GM12878 (cell line): ENCODE results near the gene RAPGEF1. TPM values are rescaled to one million over a fixed set of nuclear protein-coding genes. Genes with fewer than 3 reads are reported as not detected.

Experiments used
- ATAC-seq: fragments of 200-7000 bp; cut with Tn5 transposase; 3 replicates; pipeline ENCODE4 v1.9.1; 2020; ENCODE audit warnings: mild to moderate bottlenecking, moderate library complexity
- BruUV-seq: library from RNA; stranded (reverse); fragments of 400-500 nt; replicated peaks from 2 replicates; lab custom pipeline; 2021; lab: Mats Ljungman, UMichigan
- CTCF ChIA-PET: fragments of 300-600 bp; sonication (Branson Sonifier 250); formaldehyde crosslinking; extraction: SDS; loops from one replicate; lab custom pipeline; 2021; ENCODE audit warnings: inconsistent platforms; lab: Yijun Ruan, JAX
- POLR2A ChIA-PET: fragments of 350-600 bp; formaldehyde crosslinking; extraction: SDS; loops from one replicate; lab custom pipeline; 2021; ENCODE audit warnings: inconsistent platforms; lab: Charles Lee
- RAD21 ChIA-PET: fragments of 300-600 bp; sonication (Branson Sonifier 250); formaldehyde crosslinking; loops from one replicate; lab custom pipeline; 2023; ENCODE audit warnings: antibody characterized with exemption; ENCODE audit not compliant: unreplicated experiment; lab: Charles Lee
- SMC1A ChIA-PET: fragments of 300-600 bp; sonication (Branson Sonifier 250); formaldehyde crosslinking; loops from one replicate; lab custom pipeline; 2023; ENCODE audit not compliant: unreplicated experiment, uncharacterized antibody; lab: Charles Lee
- DNase-seq: peaks from one replicate; pipeline ENCODE4 v3.0.0-alpha.2; 2011; ENCODE audit warnings: low read depth, low spot score
- FAIRE-seq: peaks from 3 replicates; lab custom pipeline; 2011; peaks lifted over from hg19 to GRCh38; lab: Jason Lieb, UNC
- H2AFZ ChIP-seq: 2 replicates; pipeline ENCODE4 v1.6.0; 2011; ENCODE audit warnings: low read depth, low read length, control low read depth; ENCODE audit not compliant: control insufficient read depth
- H3K27ac ChIP-seq: 2 replicates; pipeline ENCODE4 v1.5.1; 2011; ENCODE audit warnings: control low read depth; ENCODE audit not compliant: control insufficient read depth, insufficient read depth
- H3K27me3 ChIP-seq, 2 experiments: replicated peaks in 1 of 2; 2 replicates each; pipeline versions ENCODE4 v1.6.0 to v1.6.1; 2011; ENCODE audit warnings: low read length in 1 of 2; ENCODE audit not compliant: control insufficient read depth in 2 of 2, insufficient read depth in 2 of 2
- H3K36me3 ChIP-seq, 2 experiments: 2 replicates each; pipeline ENCODE4 v1.5.1; 2011; ENCODE audit warnings: low read length in 1 of 2; ENCODE audit not compliant: control insufficient read depth in 2 of 2, insufficient read depth in 2 of 2
- H3K4me1 ChIP-seq: 2 replicates; pipeline ENCODE4 v1.6.1; 2011; ENCODE audit warnings: mild to moderate bottlenecking, low read length, moderate library complexity, mixed read lengths; ENCODE audit not compliant: control insufficient read depth, insufficient read depth
- H3K4me2 ChIP-seq: 2 replicates; pipeline ENCODE4 v1.6.0; 2011; ENCODE audit warnings: control low read depth; ENCODE audit not compliant: control insufficient read depth, insufficient read depth
- H3K4me3 ChIP-seq: fragments of 200-600 bp; sonication (generic); 2 replicates; pipeline ENCODE4 v1.5.1; 2016
- H3K79me2 ChIP-seq: 2 replicates; pipeline ENCODE4 v1.6.0; 2011; ENCODE audit warnings: low read length; ENCODE audit not compliant: control insufficient read depth, insufficient read depth
- H3K9ac ChIP-seq: 2 replicates; pipeline ENCODE4 v1.8.0; 2011; ENCODE audit warnings: low read length, control low read depth, mixed read lengths; ENCODE audit not compliant: control insufficient read depth, insufficient read depth
- H3K9me3 ChIP-seq: replicated peaks from 3 replicates; pipeline ENCODE4 v1.5.1; 2011; ENCODE audit warnings: mild to moderate bottlenecking, low read length; ENCODE audit not compliant: control insufficient read depth, insufficient read depth
- H4K20me1 ChIP-seq: 2 replicates; pipeline ENCODE4 v1.6.0; 2011; ENCODE audit not compliant: control insufficient read depth, insufficient read depth
- ATF2 ChIP-seq: IDR thresholded peaks from 2 replicates; pipeline ENCODE4 v1.6.1; 2012; ENCODE audit warnings: low read length, inconsistent platforms
- RUNX3 ChIP-seq: IDR thresholded peaks from 2 replicates; pipeline ENCODE4 v1.6.1; 2012; ENCODE audit warnings: low read length, inconsistent platforms
- WGBS: methylation state at CpG from one replicate; pipeline ENCODE4 v1.1.6; 2016; ENCODE audit warnings: low lambda C conversion rate; ENCODE audit not compliant: insufficient replicate concordance, insufficient coverage; ENCODE audit errors: missing lambda C conversion rate; 5-methylcytosine and 5-hydroxymethylcytosine counted together
- in situ Hi-C: fragments of 300-500 bp; cut with MboI; formaldehyde crosslinking; loops from 9 replicates; pipeline ENCODE4 v1.14.3; 2018; ENCODE audit warnings: mixed read lengths
- intact Hi-C: fragments of 100-400 bp; cut with micrococcal nuclease; formaldehyde crosslinking; loops from one replicate; pipeline ENCODE4 v1.14.2; 2022; ENCODE audit not compliant: unreplicated experiment
- polyA plus RNA-seq, 11 experiments: library from polyadenylated mRNA; depleted of rRNA in 4 of 11; unstranded in 6 of 11; stranded (reverse) in 5 of 11; fragments of >200 nt; fragmentation: Nextera tagmentation in 4 of 11; fragmentation: Illumina TruSeq in 1 of 11; extraction: Ambion mirVana in 4 of 11; extraction: Trizol in 1 of 11; gene quantifications; 1 replicate in 1 of 11; 2 replicates in 10 of 11; pipeline versions ENCODE4 v1.2.1 to v1.2.3, GENCODE V29; 2011 to 2016; ENCODE audit warnings: inconsistent platforms in 2 of 11, missing spikeins in 2 of 11, low read depth in 1 of 11
- total RNA-seq, 4 experiments: library from RNA; depleted of rRNA in 3 of 4; stranded (reverse); fragments of >200 nt in 3 of 4; fragmentation: Illumina TruSeq in 1 of 4; extraction: Trizol in 1 of 4; gene quantifications; 2 replicates each; pipeline versions ENCODE4 v1.2.1 to v1.2.3, GENCODE V29; 2013 to 2021

RAPGEF1 gene
- total and polyA plus RNA-seq, 10 of the 15 experiments (the other 5 are each of a cell fraction or from before 2014, with no cell fraction given), result 0.42 to 113 (median 45.9) TPM

DNA sequence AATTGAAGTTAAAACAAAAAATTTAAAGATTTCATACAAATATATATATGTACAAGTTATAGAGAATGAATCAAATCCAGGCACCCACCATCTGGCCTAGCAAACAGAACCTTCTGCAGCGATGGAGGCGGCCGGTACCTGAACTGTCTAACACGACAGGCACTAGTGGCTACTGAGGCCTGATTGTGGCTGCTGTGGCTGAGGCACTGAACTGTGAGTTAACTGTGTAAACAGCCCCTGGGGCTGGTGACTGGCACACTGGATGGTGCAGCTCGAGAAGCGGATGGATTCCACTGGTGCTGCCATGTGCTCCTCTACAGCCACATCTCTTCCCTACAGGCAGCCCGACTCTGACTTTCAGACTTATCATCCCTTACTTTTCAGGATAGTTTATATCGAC, 82.4 kb downstream of the RAPGEF1 start:
- 10% methylated on average over 8 of the region's 8 CpGs for WGBS
- RAD21 ChIA-PET, result interaction anchor here (3.1 to 4.5 kb wide), 2 partner anchors 9 to 21 kb away, joined by 8 to 32 read pairs; no protein-coding TSS in a partner anchor
- in situ Hi-C loops, result no loop called here

More for the DNA sequence above, 82.4 kb downstream of the RAPGEF1 start:
- Histone ChIP-seq H3K9ac (peak overlapping the region; percentile 24; the same call in 1 of the 2 replicates), H3K27ac (peak overlapping the region; percentile 72), H2AFZ (no peak overlapping the region), H3K4me1 (peaks cover 55% of the 10 kb centered on the region), H3K36me3 (peaks cover 3 to 16% of the 10 kb centered on the region in 2 experiments; a peak in 3 of 4 replicates), H3K9me3 (no peaks in the 10 kb centered on the region), H3K4me2 (peak overlapping the region; percentile 71), H3K27me3 (no peaks in the 10 kb centered on the region), H4K20me1 (no peaks in the 10 kb centered on the region; the same call in 1 of the 2 replicates), H3K4me3 (peak overlapping the region; percentile 37; the same call in 1 of the 2 replicates), H3K79me2 (peaks cover 95% of the 10 kb centered on the region)
- no TSS peak for BruUV-seq
- TF ChIP-seq ATF2 (no peak), RUNX3 (peak; percentile 26; the same call in 1 of the 2 replicates)
- SMC1A ChIA-PET, result interaction anchor here (2.5 to 2.7 kb wide), 2 partner anchors 15 to 21 kb away, joined by 9 to 15 read pairs; no protein-coding TSS in a partner anchor
- intact Hi-C loops, result no loop called here
- no peak for DNase-seq
- POLR2A ChIA-PET, result interaction anchor here (1.5 to 2.1 kb wide), 2 partner anchors 15 to 21 kb away, joined by 3 to 6 read pairs; no protein-coding TSS in a partner anchor
- no peak for FAIRE-seq
- CTCF ChIA-PET, result no interaction called here
- ATAC-seq, result peak; percentile 55
